ENCODE data around the gene CDKN1C.

The CDKN1C gene

DNA sequence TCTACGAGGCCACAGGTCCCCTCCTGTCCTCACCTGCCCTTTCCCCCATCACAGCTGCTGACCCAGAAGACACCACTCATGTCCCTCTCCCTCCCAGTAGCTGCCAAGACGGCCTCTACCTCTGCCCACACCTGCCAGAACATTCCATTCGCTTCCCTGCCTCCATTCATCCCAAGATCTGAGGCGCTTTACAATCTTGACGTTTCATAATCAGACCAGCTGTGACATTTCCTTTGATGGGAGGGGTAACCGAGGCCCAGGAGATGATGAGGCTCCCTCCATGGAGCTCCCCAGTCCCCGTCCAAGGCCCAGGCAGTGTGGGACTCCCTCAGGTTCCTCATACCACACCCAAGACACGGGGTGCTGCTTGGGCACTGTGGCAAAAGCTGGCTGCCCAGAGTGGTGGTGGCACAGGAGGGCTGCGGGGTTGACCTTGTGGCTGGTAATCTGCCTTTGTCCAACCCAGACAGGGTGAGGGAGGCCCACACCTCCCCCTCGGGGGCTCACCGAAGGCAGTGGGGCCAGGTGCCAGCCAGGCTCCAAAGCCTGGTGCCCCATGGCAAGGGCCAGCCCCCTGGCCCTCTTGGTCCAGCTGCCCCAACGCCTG lies 26.3 kb upstream of the CDKN1C start:
- TF ChIP-seq FOXP2 (optimal IDR thresholded peaks at IDR 0.05; ENCODE audit: borderline replicate concordance, extremely low read depth, extremely low read length, insufficient read depth), result no peak
- TF ChIP-seq SIN3A (IDR thresholded peaks at IDR 0.05; ENCODE audit: borderline replicate concordance, insufficient read depth, low read length), result no peak

DNA sequence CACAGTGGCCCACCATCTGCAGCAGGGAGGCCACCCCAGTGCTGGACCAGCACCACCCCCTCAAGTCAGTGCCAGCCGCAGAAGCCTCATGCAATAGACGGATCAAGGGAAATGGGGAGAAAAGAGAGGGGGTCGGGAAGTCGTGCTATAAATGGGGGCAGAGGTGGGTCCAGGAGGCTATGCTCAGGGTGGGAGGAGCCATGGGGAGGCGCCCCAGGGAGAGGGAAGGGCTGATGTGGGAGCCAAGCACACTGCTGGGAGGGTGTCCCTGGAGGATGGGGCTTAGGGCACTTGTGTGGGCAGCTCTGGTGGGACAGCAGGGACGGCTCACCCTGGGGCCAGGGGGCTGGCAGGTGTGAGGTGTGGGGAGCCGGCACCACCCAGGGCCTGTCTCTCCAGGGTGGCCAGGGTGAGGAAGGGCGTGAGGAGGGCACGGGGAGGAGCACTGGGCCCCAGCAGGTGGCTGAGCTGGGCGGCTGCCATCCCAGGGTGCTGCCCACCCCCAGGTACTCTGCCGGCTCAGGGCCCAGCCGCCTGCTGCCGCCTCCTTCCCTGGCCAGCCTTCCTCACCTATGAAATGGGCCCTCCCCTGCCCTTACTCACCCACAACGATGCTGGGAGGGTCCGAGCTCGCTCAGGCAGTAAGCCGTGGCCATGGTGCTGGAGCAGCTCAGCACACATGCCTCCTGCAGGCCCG lies 25.7 kb upstream of the CDKN1C start:
- TF ChIP-seq POLR2AphosphoS5 (IDR thresholded peaks at IDR 0.05; ENCODE audit: low read depth, low read length) (no peak), FOXP2 (optimal IDR thresholded peaks at IDR 0.05; ENCODE audit: borderline replicate concordance, extremely low read depth, extremely low read length, insufficient read depth) (no peak)

DNA sequence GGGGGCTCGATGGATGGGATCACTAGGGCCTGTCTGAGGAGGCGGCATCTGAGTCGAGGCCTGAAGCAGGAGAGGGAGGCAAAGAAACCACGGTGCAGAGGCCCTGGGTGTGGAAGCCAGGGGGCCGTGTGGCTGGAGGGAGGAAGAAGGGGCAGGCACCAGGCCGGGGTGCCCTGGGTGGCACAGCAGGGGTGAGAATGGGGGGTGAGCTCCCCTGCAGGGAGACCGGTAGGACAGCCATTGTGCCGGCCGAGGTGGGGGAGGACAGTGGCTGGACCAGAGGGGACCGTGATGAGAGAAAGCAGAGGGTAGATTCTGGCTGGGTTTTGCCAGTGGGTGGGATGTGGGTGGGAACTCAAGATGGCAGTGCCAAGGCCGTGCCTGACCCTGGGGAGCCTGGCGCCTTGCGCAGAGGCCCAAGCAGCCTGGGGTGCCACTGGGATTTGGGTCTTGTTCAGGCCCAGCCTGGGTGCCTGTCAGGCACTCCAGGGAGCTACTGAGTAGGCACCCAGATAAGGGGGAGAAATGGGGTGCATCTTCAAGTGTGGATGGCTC lies 24.9 kb upstream of the CDKN1C start:
- no peak for TF ChIP-seq POLR2AphosphoS5 (IDR thresholded peaks at IDR 0.05; ENCODE audit: low read depth, low read length)
- TF ChIP-seq FOXP2 (optimal IDR thresholded peaks at IDR 0.05; ENCODE audit: borderline replicate concordance, extremely low read depth, extremely low read length, insufficient read depth), result no peak
- TF ChIP-seq, protein P1, sequence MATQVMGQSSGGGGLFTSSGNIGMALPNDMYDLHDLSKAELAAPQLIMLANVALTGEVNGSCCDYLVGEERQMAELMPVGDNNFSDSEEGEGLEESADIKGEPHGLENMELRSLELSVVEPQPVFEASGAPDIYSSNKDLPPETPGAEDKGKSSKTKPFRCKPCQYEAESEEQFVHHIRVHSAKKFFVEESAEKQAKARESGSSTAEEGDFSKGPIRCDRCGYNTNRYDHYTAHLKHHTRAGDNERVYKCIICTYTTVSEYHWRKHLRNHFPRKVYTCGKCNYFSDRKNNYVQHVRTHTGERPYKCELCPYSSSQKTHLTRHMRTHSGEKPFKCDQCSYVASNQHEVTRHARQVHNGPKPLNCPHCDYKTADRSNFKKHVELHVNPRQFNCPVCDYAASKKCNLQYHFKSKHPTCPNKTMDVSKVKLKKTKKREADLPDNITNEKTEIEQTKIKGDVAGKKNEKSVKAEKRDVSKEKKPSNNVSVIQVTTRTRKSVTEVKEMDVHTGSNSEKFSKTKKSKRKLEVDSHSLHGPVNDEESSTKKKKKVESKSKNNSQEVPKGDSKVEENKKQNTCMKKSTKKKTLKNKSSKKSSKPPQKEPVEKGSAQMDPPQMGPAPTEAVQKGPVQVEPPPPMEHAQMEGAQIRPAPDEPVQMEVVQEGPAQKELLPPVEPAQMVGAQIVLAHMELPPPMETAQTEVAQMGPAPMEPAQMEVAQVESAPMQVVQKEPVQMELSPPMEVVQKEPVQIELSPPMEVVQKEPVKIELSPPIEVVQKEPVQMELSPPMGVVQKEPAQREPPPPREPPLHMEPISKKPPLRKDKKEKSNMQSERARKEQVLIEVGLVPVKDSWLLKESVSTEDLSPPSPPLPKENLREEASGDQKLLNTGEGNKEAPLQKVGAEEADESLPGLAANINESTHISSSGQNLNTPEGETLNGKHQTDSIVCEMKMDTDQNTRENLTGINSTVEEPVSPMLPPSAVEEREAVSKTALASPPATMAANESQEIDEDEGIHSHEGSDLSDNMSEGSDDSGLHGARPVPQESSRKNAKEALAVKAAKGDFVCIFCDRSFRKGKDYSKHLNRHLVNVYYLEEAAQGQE (IDR thresholded peaks at IDR 0.05; ENCODE audit: insufficient read depth in 1 of 2, low read depth in 2 of 2, low read length in 2 of 2), result no peak
- TF ChIP-seq TAF1 (IDR thresholded peaks at IDR 0.05; ENCODE audit: borderline replicate concordance, insufficient read depth, low read length), result no peak
- no peak for TF ChIP-seq SIN3A (IDR thresholded peaks at IDR 0.05; ENCODE audit: borderline replicate concordance, insufficient read depth, low read length)

DNA sequence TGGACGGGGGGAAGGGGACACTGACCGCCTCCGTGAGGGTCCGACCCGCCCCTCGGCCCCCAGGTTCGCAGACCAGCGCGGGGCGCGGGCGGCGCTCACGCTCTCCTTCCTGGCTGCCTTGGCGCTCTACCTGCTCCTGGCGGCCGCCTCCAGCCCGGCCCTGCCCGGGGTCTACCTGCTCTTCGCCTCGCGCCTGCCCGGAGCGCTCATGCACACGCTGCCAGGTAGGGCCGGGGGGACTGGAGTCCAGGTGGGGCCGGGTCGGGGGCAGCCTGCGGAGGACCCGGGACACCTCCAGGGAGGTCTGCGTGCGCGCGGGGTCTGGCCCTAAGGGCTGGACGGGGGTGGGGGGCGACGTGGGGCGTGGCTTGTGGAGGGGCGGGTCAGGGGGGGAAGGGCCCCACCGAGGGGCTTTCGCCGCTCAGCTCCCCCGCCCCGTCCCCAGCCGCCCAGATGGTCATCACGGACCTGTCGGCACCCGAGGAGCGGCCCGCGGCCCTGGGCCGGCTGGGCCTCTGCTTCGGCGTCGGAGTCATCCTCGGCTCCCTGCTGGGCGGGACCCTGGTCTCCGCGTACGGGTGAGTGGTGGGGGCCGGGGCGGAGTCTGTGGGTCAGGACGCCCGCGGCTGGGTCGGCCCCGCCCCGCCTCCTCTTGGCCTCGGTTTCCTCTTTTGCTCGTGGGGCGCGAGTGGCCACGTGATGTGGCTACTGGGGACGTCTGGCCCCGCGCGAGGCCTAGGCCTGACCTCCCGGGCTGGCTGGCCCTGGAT lies 23.7 kb upstream of the CDKN1C start:
- TF ChIP-seq TAF1 (IDR thresholded peaks at IDR 0.05; ENCODE audit: borderline replicate concordance, insufficient read depth, low read length) (no peak), SIN3A (IDR thresholded peaks at IDR 0.05; ENCODE audit: borderline replicate concordance, insufficient read depth, low read length) (no peak), FOXP2 (optimal IDR thresholded peaks at IDR 0.05; ENCODE audit: borderline replicate concordance, extremely low read depth, extremely low read length, insufficient read depth) (no peak), POLR2AphosphoS5 (IDR thresholded peaks at IDR 0.05; ENCODE audit: low read depth, low read length) (no peak)
- TF ChIP-seq, protein P1 (IDR thresholded peaks at IDR 0.05; ENCODE audit: insufficient read depth in 1 of 2, low read depth in 2 of 2, low read length in 2 of 2), result no peak

DNA sequence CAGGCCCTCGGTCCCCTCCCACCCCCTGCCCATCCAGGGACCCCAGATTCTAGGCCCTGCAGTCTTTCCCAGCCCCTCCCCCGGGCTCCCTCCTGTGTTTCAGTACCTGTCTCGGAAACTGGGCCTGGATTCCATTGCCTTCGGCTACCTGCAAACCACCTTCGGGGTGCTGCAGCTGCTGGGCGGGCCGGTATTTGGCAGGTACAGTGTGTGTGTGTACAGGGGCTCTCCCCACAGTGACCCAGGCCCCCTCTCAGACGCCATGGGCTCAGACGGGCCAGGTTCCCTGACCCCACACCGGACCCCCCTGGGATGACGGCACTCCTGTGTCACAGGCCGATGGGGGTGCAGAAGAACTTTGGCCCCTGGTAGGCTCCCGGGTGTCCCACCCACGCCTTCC lies 22.6 kb upstream of the CDKN1C start:
- no peak for TF ChIP-seq POLR2AphosphoS5 (IDR thresholded peaks at IDR 0.05; ENCODE audit: low read depth, low read length)
- no peak for TF ChIP-seq SIN3A (IDR thresholded peaks at IDR 0.05; ENCODE audit: borderline replicate concordance, insufficient read depth, low read length)
- TF ChIP-seq TAF1 (IDR thresholded peaks at IDR 0.05; ENCODE audit: borderline replicate concordance, insufficient read depth, low read length), result no peak
- TF ChIP-seq, protein P1 (IDR thresholded peaks at IDR 0.05; ENCODE audit: insufficient read depth in 1 of 2, low read depth in 2 of 2, low read length in 2 of 2), result no peak
- TF ChIP-seq FOXP2 (optimal IDR thresholded peaks at IDR 0.05; ENCODE audit: borderline replicate concordance, extremely low read depth, extremely low read length, insufficient read depth), result no peak
